ENCODE measurements around the gene LPIN2.
"Not testable (repeated sequence)": the region's sequence is repeated elsewhere in the genome, so short reads cannot be mapped to it uniquely, and the experiment has no call there.

Gene LPIN2

DNA sequence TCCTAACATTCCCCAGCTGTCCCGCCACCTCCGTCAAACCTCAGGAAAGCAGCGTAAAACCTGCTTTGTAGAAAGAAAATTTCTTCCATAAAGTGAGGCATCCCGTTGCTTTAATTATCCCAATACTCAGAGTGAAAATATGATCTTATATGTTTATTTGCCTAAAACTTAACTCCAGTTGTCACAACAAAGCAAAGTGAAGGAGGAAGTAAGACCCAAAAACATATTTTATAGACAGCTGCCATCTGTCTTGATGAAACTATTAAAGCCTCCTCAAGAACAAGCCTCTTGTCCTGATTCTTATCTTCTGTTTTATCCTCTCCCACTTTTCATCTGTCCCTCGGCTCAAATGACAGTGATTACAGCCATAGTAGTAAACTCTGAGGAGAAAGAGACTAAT is 28.9 kb upstream of the LPIN2 start:
- no peak for DNase-seq

DNA sequence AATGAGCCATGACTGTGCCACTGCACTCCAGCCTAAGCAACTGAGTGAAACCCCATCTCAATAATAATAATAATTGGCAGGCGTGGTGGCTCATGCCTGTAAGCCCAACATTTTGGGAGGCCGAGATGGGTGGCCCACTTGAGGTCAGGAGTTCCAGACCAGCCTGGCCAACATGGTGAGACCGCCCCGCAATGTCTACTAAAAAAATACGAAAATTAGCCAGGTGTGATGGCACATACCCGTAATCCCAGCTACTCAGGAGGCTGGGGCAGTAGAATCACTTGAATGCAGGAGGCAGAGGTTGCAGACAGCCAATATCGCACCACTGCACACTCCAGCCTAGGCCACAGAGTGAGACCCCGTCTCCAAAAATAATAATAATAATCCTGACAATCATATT is 27.9 kb upstream of the LPIN2 start:
- no peak for DNase-seq

DNA sequence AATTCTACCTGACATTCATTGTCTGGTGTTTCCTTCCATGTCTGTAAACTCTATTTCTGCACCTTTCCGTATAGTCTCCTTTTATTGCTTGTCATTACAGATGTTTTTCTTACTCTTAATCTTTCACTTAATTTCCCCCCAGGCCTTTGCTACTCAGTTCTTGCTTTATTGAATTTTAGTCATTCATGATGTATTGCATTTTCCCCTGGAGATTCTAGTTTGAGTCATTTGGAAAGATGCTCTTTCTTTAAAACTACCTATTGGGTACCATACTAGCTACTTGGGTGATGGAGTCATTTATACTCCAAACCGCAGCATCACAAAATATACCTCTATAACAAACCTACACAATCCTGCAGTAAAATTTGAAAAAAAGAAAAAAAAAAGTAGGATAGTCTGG is 27.2 kb upstream of the LPIN2 start:
- DNase-seq: no peak

DNA sequence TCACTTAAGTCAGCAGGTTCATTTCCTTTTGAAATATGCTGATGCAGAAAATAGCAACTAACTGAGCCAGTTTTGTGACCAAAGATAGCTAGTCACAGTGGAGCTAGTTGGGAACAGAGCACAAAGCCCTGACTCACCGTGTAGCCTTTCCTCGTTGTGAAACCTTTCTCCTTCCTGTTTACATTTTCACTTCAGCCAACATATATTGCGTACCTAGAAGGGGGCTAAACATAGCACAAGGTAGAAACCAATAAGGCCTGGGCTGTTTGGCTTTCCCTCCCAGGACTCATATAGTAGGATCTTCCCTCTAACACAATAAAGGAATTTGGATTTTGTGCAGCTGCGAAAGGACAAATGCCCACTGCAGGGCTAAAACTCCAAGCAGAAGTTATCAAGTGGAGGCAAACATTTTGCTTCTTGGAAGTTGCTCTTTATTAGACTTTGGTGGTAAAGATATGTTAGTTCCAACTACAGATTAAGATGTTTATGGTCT is 24.5 kb upstream of the LPIN2 start:
- no peak for DNase-seq

DNA sequence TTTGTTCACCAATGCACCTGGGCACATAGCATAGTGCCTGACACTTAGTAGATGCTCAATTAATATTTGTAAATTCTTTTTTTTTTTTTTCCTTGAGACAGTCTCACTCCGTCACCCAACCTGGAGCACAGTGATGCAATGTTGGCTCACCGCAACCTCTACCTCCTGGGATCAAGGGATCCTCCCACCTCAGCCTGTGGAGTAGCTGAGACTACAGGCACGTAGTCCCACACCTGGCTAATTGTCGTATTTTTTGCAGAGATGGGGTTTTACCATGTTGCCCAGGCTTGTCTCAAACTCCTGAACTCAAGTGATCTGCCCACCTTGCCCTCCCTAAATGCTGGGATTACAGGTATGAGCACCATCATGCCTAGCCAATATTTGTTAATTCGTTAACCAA is 23.2 kb upstream of the LPIN2 start:
- DNase-seq: no peak

DNA sequence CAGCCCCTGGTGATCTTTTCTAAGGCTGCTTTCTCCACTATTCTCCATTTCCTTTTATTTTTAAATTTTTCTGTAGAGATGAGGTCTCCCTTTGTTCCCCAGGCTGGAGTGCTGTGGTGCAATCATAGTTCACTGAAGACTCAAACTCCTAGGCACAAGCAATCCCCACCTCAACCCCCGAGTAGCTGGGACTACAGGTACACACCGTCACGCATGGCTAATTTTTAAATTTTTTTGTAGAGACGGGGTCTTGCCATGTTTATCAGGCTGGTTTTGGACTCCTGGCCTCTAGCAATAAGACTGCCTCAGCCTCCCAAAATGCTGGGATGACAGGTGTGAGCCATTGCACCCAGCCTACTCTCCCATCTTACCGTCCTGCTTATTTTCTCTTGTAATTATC is 22.7 kb upstream of the LPIN2 start:
- DNase-seq: no peak

DNA sequence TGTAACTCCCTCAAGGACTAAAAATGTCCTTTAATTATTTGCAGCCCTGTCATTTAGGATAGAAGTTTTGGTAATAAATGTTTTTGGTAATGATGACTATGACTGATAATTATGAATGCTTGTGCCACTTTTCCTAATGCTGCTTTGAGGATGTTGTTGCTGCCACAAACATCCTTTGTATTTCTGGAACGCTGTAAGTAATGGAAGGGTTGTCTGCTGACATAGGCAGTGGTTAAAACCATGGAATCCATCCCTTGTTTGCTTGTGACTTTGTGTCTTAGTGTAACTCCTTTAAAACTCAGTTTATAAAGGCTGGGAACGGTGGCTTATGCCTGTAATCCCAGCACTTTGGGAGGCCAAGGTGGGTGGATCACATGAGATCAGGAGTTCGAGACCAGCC is 19.8 kb upstream of the LPIN2 start:
- no peak for DNase-seq

DNA sequence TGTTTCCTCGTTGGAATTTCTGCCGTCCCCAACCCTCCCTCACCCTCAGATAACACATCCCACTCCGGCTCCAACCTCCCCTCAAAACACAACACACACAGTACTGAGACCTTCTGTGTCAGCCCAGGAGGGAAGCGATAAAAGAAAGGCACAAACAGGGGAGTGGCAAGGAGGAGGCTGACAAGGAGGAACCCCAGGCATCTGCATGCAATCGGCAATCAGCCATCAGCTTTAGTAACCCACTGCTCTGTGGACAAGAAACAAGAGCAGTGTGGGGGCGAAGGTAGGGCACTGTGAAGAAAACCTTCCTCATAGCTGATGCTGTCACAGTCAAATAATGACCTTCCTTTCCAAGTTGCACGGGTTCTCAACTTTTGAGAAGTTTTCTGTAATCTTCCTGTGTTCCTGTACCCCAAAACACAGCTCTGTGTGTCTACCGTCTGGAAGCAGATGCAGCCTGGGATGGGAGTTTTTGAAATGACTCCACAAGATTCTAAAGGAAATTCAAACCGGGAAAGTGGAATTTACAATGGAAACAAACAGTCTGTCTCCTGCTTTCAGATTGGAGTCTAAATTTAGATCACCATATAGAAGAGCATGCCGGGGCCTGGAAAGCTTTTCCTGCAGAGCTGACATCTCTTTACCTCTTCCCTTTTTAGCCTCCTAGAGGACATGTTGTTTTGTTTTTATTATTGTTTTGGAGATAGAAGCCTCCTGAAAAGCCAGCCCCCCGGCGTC is 16.4 kb upstream of the LPIN2 start:
- DNase-seq: no peak

DNA sequence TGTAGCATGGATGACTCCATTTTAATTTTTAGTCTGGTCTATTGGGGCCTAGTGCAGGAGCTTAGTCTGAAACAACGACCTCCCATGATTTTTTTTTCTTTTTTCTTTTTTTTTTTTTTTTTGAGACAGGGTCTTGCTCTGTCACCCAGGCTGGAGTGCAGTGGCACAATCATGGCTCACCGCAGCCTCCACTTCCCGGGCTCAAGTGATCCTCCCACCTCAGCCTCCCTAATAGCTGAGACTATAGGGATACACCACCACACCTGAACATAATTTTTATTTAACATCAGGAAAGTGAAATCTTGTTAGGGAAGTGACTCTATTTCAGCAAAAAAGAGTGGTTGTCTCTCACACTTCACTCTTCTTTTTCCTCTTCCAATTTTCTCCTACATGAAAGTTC is 15.2 kb upstream of the LPIN2 start:
- not testable (repeated sequence) for DNase-seq

DNA sequence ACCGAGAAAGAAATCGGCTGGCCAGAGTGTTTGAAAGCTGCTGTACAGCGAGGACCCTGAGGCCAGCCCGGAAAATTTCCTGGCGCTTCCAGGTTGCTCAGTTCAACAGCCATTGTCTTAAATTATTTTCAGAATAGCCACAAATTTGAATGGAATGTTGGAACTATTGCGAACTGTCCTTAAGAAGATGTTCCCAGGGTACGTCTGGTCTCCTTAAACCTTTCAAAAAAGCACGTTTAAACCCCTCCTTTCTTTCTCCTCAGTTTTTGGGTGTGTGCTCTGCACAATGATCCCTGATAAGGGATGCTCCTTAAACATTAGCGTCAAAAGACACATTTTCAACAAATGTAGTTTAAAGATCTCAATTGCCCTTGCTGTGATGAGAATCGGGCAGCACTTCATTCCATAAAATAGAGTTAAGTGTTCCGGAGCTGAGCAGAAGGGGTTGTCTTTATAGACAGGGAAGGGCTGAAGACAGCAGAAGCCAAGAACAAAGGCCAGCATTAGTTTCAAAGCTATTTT is 14.5 kb upstream of the LPIN2 start:
- no peak for DNase-seq

DNA sequence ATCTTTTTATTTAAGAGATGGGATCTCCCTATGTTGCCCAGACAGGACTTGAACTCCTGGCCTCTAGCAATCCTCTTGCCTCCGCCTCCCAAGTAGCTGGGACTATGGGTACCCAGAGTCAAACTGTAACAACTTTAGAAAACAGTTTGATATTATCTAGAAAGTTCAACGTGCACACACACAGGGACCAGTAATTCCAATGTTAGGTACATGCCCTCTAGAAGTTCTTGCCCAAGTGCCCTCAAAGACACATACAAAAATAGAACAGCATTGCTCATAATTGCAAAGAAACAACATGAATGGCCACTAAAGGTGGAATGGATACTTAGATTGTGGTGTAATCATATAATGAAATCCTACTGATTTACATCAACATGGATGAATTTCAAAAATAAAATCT is 12.6 kb upstream of the LPIN2 start:
- no peak for DNase-seq

DNA sequence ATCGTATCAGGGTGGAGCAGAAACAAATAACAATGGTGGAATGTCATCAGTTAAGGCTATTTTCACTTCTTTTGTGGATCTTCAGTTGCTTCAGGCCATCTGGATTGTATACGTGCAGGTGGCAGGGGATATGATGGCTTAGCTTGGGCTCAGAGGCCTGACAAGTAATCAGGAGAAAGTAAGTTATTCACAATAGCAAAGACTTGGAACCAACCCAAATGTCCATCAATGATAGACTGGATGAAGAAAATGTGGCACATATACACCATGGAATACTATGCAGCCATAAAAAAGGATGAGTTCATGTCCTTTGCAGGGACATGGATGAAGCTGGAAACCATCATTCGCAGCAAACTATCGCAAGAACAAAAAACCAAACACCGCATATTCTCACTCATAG is 10.7 kb upstream of the LPIN2 start:
- DNase-seq: not testable (repeated sequence)

DNA sequence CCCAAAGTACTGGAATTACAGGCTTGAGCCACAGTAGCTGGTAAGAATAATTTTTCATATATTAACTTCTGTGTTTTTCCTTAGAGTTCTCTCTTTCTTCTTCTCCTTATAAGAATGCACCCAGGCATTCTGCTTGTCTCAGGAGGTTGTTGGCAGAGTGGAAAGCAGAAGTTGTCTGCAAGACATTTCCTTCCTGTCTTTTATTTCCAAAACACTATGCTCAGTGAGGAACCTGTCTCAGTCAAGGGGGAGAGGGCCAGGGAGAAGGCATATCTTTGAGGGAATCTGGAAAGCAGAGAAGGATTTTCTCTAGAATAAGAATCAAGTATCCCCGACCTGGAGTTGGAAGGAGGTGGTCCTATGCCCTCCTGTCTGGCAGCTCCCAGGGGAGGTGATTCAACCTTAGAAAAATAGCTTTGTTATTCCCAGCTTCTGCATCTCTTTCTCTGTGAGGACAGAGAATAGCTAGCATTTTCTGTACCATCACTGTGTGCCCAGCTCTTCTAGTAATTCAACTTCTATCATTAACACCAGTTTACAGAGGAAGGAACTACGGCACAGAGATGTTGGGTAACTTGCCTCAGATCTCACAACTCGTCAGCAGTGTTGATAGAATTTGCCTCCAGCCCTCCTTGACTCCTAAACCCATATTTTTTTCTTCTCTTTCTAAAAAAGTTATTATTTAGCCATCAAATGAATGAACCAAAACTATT is 3.8 kb upstream of the LPIN2 start:
- DNase-seq: no peak

DNA sequence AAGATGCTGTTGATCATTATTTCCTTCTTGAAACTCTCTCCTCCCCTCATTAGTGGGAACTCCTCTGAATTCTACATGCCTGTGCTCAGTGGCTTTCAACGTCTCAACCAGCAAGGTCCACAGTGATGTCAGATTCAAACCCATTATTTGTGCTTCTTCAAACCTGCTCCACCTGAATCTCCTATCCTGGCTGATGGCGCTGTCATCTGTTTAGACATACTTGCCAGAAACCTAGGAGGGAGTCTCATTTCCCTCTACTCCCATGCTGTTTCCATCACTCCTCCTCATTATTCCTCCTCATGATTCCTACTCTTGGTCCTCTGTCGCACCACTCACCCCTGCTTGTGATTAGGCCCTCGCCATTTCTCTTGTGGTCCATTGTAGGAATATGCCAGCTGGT is 2.9 kb upstream of the LPIN2 start:
- DNase-seq: no peak

DNA sequence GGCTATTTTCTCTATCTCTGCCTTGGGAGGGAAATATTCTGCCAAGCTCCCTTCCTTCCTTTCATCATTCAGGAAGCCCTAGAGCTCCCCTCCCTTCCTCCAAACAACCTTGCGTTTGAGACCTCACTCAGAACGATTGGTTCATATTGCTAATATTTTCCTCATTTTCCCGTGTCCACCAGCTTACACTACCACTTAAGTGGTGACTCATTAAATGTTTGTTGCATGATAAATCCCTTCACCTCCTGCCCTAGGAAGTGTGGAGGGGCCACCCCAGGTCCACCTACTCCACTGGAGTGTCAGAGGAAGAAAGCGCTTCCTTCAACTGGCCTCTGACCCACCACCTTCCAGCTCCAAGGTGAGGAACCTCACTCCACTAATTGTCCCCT is 2.3 kb upstream of the LPIN2 start:
- DNase-seq: no peak

DNA sequence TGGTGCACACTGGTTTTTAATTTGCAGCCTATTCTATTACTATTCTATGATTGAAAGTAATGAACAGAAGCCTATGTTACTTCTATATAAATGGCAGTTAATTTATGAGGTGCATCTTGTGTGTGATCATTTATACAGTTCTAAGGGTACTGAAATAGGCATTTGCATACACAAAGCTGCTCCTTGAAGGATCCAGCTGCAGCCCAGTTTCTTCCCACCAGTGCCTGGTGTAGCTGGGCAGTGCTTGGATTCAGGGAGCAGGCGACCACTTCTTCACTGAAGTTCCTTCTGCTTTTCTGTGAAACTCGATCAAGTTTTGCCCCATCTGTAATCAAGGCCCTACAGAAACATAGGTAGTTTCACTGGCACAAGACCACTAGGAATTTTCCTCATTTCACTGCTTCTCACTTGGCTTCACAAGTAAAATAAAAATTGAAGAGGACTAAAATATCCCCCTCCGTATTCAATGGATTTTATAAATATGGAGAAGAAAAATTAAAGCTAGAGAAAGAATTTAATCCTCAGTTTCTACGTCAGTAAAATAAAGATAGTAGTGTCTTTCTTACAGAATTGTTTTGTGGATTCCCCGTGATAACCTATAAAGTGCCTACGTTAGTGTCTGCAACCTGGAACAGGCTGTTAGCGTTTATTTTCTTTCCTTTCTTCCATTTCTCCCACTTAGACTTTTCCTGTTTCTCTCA is 1.7 kb upstream of the LPIN2 start:
- DNase-seq: no peak

DNA sequence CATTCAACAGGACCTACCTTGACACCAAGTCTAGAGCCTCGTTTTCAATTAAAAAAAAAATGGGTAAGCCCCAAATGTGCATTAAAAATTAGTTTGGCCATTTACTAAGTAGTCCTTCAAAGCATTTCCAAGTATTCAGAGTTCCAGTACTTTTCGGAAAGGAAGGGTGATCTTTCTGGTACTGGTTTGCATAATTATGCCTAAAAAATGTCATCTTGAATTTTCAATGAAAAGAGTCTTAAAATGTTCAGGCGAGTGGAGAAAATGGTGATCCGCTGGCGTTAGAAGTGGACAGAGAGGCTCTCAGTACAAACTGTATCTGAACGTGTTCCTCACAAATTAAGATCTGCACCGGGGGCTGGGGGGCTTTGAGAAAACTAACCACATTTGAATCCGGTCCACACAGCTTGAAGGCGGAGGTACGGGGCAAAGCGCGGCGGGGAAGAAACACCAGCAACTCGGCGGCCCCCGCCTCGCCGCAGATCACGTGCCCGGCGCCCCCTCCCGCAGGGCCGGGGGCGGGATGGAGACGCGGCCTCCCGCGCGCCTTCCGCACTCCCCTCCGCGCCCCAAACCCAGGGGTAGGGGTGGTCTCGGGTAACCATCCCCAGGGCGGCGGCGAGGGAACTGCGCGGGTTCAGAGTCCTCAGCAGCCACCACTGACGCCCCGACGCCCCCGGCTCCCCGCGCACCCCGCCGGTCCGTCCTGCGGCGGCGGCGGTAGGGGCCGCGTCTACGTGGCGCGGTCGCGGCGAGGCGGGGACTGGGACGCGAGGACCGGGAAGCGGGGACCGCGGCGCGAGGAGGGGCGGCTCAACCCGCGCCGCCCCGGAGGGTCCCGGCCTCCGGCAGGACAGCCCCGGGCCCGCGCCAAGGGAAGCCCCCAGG is 564 bp downstream of the LPIN2 start:
- DNase-seq: no peak

DNA sequence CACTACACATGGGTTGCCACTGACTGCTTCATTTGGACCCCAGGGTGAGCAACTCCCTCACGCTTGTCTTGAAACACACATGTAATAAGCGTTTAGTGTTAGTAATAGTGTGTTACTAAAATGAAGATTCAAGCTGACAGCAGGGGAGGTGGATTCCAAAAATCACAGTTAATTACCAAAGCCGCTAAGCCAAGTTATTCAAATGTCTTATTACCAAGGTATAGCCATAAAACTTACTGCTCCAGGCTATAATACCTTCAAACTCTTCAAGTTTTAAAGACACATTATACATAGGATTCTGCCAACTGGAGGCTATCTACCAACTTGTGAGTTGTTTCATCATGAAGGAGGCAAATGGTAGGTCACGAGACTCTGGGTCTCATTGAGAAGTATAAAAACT is 2.9 kb downstream of the LPIN2 start:
- DNase-seq: no peak

DNA sequence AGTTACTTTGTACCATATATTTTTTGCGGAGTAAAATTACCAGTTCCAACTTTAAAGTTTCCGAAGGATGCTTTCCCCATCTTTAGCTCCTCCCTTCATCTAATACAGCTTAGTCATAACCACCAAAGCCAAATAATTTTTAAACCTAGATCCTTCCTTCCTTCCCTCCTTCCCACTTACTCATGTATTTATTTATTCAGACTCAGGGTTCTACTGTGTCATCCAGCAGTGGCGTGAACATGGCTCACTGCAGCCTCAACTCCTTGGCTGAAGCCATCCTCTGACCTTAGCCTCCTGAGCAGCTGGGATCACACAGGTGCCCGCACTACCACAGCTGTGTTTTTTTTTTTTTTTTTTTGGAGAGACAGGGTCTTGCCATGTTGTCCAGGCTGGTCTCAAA is 4.4 kb downstream of the LPIN2 start:
- DNase-seq: no peak

DNA sequence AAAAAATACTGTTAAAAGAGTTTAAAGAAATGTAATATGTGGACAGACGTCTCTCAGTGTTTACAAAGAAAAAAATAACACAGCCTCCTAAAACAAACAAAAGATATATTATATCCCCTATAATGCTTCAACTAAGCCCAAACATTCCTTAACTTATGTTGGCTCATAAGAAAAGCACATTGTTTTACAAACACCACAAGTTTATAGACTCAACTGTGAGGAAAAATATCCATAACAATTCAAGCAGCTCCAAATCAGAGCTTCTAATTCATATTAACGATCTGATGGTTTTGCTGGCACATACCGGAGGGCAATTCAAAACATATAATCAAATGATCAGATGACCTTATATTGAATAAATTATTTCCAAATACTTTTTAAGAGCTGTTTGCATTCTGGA is 5.5 kb downstream of the LPIN2 start:
- no peak for DNase-seq

DNA sequence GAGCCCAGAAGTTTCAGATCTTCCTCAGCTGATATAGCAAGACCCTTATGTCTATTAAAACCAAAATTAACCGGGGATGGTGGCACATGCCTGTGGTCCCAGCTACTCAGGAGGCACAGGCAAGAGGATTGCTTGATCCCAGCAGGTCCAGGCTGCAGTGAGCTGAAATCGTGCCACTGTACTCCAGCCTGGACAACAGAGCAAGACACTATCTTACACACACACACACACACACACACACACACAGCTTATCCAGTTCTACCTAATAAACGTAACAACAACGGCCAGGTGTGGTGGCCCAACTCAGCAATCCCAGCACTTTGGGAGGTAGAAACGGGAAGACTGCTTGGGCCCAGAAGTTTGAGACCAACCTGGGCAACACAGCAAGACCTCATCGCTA is 7.5 kb downstream of the LPIN2 start:
- no peak for DNase-seq

DNA sequence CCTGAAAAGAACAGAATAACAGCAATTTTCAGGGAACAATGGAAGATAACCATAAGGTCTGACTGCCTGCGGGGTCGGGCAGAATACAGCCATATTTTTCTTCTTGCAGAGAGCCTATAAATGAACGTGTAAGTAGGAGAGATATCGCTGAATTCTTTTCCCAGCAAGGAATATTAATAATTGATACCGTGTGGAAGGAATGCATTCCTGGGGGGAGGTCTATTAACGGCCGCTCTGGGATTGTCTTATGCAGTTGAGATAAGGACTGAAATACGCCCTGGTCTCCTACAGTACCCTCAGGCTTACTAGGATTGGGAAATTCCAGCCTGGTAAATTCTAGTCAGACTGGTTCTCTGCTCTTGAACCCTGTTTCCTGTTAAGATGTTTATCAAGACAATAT is 9.2 kb downstream of the LPIN2 start:
- not testable (repeated sequence) for DNase-seq

DNA sequence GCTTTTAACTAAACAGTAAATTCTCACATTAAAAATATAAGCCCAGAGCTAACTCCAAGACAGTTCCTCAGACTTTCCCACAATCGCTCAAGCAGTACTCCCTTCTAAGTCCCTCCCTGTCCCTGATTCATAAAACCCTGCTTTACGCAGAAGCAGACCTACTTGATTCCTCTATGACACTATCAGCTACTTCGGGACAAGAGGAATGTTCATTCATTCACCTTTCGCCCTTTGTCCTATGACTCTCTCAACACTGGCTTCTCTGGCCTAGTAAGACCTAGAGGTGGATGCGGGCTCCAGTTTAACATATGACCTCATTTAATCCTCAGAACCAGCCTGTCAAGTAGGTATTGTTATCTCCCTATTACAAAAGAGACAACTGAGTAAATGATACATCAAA is 10.2 kb downstream of the LPIN2 start:
- DNase-seq: no peak

Data from NCI-H2081 treated with DMSO at 0.1 percent for 48 hours (cell line).